GM12878 (cell line): ENCODE data around the gene SHROOM1.

Source experiments
- CBX5 ChIP-seq: sonication (generic); IDR thresholded peaks from 2 replicates; pipeline ENCODE4 v1.6.1; 2016; ENCODE audit warnings: low read depth, moderate library complexity, mild to moderate bottlenecking, inconsistent platforms
- EP300 ChIP-seq, 2 experiments: fragments of 150-350 bp in 1 of 2; IDR thresholded peaks; 2 replicates each; pipeline ENCODE4 v1.6.1; 2011 to 2012; ENCODE audit warnings: low read depth in 2 of 2, low read length in 2 of 2, borderline replicate concordance in 1 of 2, improper control_type of control experiment in 1 of 2, inconsistent platforms in 1 of 2; ENCODE audit not compliant: control insufficient read depth in 1 of 2
- MEF2A ChIP-seq: IDR thresholded peaks from 2 replicates; pipeline ENCODE4 v1.6.1; 2011; ENCODE audit warnings: low read depth, mild to moderate bottlenecking, low read length, moderate library complexity; ENCODE audit not compliant: insufficient read depth
- MXI1 ChIP-seq: fragments of 150-350 bp; IDR thresholded peaks from 2 replicates; pipeline ENCODE4 v1.6.1; 2011; ENCODE audit warnings: low read depth, mild to moderate bottlenecking, inconsistent platforms, low read length, improper control_type of control experiment
- NFIC ChIP-seq: IDR thresholded peaks from 2 replicates; pipeline ENCODE4 v1.6.1; 2012; ENCODE audit warnings: low read depth, mild to moderate bottlenecking, inconsistent platforms, low read length, moderate library complexity
- SMC3 ChIP-seq: IDR thresholded peaks from 2 replicates; pipeline ENCODE4 v1.6.1; 2011; ENCODE audit warnings: low read length, improper control_type of control experiment, borderline replicate concordance
- ZNF207 ChIP-seq: fragments of 450-650 bp; IDR thresholded peaks from 2 replicates; pipeline ENCODE4 v1.6.1; 2014; ENCODE audit warnings: antibody characterized with exemption, mild to moderate bottlenecking, borderline replicate concordance
- TF ChIP-seq, protein P1 (sequence below), 3 experiments: IDR thresholded peaks in 2 of 3; conservative IDR thresholded peaks in 1 of 3; 2 replicates each; pipeline ENCODE4 v1.5.1; 2011; ENCODE audit warnings: low read depth in 3 of 3, low read length in 3 of 3, mild to moderate bottlenecking in 3 of 3, control low read depth in 2 of 3, moderate library complexity in 2 of 3, inconsistent platforms in 1 of 3, mixed read lengths in 1 of 3; ENCODE audit not compliant: control insufficient read depth in 2 of 3, insufficient read depth in 1 of 3; ENCODE audit errors: extremely low read depth in 1 of 3

DNA sequence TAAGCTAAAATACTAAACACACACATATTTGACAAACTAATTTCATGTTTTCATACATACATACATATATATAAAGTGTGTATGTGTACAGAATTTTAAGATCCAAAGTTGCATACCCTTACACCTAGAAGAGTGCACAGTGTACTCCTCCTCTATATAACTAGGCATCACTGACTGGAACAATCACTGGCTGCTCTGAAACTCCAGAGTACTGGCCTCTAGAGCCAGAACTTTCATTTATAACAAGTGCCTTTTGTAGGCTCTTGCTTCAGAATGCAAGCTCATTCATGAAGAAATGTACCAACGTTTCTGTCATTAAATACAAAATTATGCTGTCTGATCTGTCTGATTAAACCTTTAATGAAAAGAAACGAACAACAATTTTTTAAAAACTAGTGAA lies 47.0 kb upstream of the SHROOM1 start:
- no peak for TF ChIP-seq EP300 (IDR thresholded peaks at IDR 0.05; ENCODE audit: borderline replicate concordance in 1 of 2, control insufficient read depth in 1 of 2, low read depth in 2 of 2, low read length in 2 of 2)
- TF ChIP-seq NFIC = no peak
- TF ChIP-seq MEF2A = no peak
- TF ChIP-seq, protein P1, sequence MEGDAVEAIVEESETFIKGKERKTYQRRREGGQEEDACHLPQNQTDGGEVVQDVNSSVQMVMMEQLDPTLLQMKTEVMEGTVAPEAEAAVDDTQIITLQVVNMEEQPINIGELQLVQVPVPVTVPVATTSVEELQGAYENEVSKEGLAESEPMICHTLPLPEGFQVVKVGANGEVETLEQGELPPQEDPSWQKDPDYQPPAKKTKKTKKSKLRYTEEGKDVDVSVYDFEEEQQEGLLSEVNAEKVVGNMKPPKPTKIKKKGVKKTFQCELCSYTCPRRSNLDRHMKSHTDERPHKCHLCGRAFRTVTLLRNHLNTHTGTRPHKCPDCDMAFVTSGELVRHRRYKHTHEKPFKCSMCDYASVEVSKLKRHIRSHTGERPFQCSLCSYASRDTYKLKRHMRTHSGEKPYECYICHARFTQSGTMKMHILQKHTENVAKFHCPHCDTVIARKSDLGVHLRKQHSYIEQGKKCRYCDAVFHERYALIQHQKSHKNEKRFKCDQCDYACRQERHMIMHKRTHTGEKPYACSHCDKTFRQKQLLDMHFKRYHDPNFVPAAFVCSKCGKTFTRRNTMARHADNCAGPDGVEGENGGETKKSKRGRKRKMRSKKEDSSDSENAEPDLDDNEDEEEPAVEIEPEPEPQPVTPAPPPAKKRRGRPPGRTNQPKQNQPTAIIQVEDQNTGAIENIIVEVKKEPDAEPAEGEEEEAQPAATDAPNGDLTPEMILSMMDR (IDR thresholded peaks at IDR 0.05 in 2 of 3, conservative IDR thresholded peaks at IDR 0.05 in 1 of 3; ENCODE audit: control insufficient read depth in 2 of 3, extremely low read depth in 1 of 3, insufficient read depth in 1 of 3, low read depth in 3 of 3, low read length in 3 of 3) = no peak
- no peak for TF ChIP-seq SMC3
- no peak for TF ChIP-seq MXI1
- TF ChIP-seq CBX5 = no peak
- TF ChIP-seq ZNF207 = no peak
